H1 (cell line): ENCODE data around the gene TMX2. TPM values are rescaled to one million over a fixed set of nuclear protein-coding genes. Genes with fewer than 3 reads are reported as not detected.

Experiments
- USF2 ChIP-seq: IDR thresholded peaks from 2 replicates; pipeline ENCODE4 v1.6.1; 2011; ENCODE audit warnings: low read length, improper control_type of control experiment
- polyA plus RNA-seq, 7 experiments: library from polyadenylated mRNA; depleted of rRNA in 3 of 7; stranded (reverse) in 5 of 7; unstranded in 2 of 7; fragments of >200 nt in 5 of 7; fragments of 200-250 nt in 2 of 7; gene quantifications; 1 replicate in 5 of 7; 2 replicates in 1 of 7; 4 replicates in 1 of 7; pipeline versions ENCODE4 v1.2.1 to v1.2.3, GENCODE V29; 2011 to 2013; ENCODE audit warnings: missing spikeins in 2 of 7, mixed read lengths in 2 of 7
- total RNA-seq: library from RNA; stranded (reverse); fragmentation: NEBNext Ultra II Directional; extraction: Animal tissue kit (Norgen Biotek cat#: 25700); gene quantifications from 2 replicates; pipeline ENCODE4 v1.2.1, GENCODE V29; 2021

Gene TMX2
- total and polyA plus RNA-seq, 2 of the 8 experiments (the other 6 are each of a cell fraction or from before 2014, with no cell fraction given), result 70.4 to 100.0 TPM

- TF ChIP-seq USF2, result no peak
- TF ChIP-seq, all 59 proteins: peak for 2
These were observed 44.0 kb upstream of the TMX2 start (continued) for GRCh38 chr11:57668434-57668782.
